ENCODE results near the gene MSI2. TPM values are rescaled to one million over a fixed set of nuclear protein-coding genes. Genes with fewer than 3 reads are reported as not detected.

MSI2 gene
- total RNA-seq, 1 experiment from 2014 or later = 29.5 TPM

DNA sequence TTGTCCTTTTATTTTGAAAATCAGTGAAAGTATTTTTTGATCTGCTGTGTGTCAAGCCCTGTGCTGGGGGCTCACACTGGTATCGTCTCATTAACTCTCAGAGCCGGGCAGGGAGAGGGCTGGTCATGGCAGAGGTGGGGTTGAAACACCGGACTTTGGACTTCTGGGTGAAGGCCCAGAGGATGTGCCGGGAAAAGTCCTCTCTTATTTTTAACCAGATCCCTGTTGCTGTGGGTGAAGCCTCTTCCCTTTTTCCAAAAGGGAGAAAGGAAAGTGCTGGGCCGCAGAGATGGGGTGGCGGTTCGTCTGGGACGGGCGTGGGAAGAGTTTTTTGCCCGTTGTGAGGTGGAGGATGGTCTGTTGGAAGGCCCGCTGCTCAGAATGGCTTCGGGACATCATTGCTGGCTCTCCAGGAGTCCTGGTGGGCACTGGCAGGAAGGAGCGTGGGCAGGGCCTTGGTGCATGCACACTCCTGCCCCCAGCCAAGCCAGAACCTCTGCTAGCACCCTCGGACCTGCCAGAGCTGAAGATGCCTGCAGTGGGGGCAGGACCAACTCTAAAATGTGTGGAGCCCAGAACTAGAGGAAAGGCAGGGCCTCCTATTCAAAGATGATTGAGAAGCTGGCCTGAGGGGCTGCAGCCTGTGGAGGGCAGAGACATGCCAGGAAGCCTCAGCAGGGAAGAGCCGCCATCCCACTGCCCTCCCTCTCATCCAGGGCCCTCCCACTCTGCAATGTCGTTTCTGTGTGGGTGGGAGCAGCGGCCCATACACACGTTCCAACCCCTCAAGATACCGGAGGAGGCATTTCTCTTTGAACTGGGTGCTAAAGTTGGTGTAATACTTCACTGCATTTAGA lies 275.6 kb downstream of the MSI2 start:
- no peak for DNase-seq (ENCODE audit: extremely low read depth, low read depth)

- DNase-seq (ENCODE audit: extremely low read depth, low read depth) = no peak
Observed at GRCh38 chr17:57532556-57532955, 276.2 kb downstream of the MSI2 start.

GRCh38 chr17:57532966-57533365 lies 276.6 kb downstream of the MSI2 start:
- DNase-seq (ENCODE audit: extremely low read depth, low read depth) = no peak

DNA sequence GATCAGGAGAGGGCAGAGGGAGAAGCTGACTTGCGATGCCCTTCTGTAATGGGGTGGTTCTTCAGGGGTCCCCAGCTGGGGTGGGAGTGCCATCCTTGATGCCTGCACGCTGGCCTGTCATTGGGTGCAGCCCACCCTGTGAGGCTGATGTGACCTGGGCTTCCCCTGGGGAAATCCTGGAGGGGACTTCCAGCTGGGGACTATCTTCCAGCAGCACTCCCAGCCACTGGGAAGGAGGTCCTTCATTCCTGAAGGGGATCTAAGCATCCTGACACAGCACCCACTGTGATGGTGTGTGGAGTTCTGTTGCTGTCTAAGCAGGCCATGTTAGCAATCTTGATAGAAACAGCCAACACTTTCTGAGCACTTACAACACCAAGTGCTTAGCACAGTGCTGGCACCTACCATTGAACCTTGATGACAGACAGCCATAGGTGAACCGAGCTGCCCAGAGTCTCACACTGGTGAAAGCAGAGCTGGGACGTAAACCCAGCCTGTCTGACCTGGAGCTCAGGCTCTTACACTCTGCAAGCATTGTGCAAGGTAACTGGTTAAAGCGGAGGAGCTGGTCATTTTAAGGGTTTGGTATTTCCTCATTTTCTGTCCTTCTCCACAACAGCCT lies 277.5 kb downstream of the MSI2 start:
- no peak for DNase-seq (ENCODE audit: extremely low read depth, low read depth)

DNA sequence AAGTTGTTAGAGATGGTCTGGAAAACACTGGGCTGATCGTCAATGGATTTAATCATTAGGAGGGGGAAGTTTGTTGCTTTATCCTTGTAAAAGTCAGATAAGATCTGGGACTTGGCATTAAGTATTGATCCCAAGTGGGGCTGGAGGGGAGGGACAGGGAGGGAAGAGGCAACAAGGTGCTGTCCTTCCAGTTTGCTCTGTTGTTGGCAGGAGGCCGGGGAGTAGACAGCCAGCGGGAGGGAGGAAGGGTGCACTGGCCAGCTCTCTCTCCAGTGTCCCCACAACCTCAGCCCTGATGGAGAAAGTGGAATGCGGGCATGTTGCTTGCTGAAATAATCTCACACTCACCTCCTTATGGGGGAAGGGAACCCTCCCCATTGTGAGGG lies 278.5 kb downstream of the MSI2 start:
- DNase-seq (ENCODE audit: extremely low read depth, low read depth) = no peak

GRCh38 chr17:57535249-57535966 lies 279.1 kb downstream of the MSI2 start:
- DNase-seq (ENCODE audit: extremely low read depth, low read depth) = no peak

DNA sequence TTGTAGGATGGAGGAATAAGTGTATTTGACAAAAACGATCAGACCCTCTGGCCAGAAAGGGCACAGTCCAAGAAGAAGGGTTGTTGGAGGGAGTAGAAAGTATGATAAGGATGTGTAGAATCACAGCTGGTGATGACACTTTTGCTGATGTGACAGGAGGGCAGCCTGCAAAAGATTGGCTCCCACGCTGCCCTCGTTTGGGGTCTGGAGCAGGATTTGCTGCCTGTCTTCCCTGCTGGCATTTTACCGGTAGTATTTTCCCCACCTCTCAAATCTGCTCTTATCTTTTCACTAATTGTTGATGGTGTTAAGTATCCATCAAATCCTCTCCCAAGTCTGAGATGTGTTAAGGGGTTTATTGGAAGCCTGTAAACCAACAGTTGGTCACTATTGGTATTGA lies 280.0 kb downstream of the MSI2 start:
- DNase-seq (ENCODE audit: extremely low read depth, low read depth) = no peak

- no peak for DNase-seq (ENCODE audit: extremely low read depth, low read depth)
Observed at GRCh38 chr17:57536789-57537523, 280.6 kb downstream of the MSI2 start.

DNA sequence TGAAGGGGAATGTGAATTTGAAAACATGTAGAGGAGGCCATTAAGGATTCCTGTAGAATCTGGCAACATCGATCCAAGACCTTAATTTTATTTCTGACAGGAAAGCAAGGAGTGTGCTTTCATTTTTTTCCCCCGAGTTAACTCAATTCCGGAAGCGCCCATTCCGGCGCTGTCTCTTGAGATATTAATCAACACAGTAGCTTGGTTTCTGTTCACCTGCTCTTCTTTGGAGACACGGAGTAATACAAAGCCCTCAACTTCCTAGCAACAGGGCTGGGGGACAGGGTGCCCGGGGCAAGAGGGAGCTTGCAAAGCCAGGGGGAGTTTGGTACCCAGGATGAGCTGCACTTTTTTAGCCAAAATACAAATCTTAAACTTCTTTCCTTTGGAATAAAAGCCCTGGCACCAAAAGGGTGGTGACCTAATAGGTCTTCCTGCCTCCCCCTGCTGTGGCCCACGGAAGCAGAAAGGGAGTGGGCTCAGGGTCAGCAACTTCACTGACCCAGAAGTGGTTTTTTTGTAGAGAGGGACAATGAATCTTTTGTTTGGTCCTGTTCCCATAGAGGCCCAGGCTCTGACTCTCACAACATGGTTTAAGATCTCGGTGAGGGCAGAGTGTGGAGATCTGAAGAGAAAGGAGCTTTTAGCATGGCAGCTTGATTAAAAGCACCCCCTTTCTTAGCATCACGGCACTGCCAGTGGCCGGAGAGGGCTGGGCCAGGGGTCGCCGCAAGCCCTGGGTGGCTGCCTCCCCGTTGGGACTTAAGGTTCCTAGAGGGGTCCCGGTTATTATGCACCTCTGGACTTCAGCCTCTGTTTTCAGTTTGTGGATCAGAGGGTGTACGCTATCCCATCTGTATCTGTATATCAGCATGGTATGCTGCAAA lies 281.4 kb downstream of the MSI2 start:
- DNase-seq (ENCODE audit: extremely low read depth, low read depth) = no peak

GRCh38 chr17:57538736-57539456 lies 282.6 kb downstream of the MSI2 start:
- no peak for DNase-seq (ENCODE audit: extremely low read depth, low read depth)

DNA sequence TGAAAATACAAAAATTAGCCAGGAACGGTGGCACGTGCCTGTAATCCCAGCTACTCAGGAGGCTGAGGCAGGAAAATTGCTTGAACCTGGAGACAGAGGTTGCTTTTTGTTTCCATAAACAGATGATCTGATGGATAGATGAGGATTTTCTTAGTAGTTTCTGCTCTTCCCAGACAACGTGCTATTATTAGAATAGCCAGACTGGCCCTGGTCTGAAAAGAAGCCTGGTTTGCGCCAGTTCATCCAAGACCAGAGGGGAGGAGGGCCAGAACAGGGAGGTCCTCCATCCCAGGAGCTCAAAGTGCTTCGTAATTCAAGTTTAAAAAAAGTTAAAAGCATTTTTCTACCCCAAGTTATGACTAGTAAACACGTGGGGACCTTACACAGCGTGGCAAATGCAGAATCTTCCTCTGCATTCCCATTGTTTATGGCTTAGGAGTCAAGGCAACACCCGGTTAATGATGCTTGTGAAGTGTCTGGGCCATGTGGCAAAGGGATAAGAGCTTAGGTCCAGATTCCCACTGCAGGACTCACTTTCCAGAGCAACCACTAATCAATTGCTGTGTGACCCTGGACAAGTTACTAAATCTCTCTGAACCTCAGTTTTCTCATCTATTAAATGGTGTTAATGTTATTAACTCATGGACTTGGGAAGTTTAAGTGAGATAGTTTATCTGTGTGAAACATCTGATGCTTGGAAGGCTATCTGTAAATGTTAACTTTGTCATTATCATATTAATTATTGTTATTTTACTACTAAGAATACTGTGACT lies 283.4 kb downstream of the MSI2 start:
- DNase-seq (ENCODE audit: extremely low read depth, low read depth) = no peak

DNA sequence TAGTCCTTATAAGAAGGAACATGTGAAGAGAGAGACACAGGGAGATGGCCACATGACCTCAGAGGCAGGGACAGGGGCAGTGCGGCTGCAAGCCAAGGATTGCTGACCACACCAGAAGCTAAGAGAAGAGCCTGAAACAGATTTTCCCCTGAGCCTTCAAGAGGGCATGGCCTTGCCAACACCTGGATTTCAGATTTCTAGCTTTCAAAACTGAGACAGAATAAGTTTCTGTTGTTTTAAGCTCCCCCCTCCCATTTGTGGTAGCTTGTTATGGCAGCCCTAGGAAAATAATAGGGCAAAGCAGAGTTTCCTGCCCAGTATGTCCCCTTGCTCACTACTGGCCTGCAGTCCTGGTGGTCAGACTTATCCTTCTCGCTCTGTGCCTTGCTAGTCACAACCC lies 284.3 kb downstream of the MSI2 start:
- DNase-seq (ENCODE audit: extremely low read depth, low read depth) = no peak

DNA sequence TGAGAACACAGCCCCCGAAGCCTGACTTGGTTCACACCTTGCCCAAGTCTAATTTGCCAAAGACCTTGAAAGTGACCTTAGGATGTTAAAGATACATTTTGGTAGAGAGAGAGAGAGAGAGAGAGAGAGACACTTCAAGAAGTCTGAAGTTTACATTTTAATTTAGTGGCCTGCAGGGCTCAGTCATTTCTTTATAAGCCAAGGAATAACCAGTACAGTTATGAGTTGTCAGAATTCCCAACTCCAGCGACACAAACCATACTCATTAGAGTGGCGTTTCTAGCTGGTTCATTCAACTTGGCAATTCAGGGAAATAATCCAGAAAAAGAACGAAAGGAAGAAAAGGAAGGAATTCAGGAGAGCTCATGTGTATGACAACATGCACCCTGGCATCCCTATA lies 284.7 kb downstream of the MSI2 start:
- no peak for DNase-seq (ENCODE audit: extremely low read depth, low read depth)

- DNase-seq (ENCODE audit: extremely low read depth, low read depth) = peak; percentile 87
Observed at GRCh38 chr17:57541472-57542394, 285.4 kb downstream of the MSI2 start.

DNA sequence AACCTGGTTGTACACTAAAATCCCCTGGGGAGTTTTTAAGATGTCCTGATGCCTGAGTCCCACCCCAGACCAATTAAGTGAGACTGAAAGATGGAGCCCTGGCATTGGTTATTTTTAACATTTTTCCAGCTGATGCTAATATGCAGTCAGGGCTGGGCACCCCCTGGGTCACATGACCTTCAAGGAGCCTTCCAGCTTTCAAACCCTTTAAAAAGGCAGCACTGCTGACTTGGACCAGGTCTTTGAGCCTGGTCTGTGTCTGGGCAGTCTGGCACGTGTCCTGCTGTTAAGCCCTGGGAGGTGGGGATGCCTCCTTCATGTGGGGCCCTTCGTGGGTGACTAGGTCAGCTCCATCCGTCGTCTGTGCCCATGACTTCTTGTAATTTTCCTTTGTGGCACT lies 286.2 kb downstream of the MSI2 start:
- DNase-seq (ENCODE audit: extremely low read depth, low read depth) = no peak

DNA sequence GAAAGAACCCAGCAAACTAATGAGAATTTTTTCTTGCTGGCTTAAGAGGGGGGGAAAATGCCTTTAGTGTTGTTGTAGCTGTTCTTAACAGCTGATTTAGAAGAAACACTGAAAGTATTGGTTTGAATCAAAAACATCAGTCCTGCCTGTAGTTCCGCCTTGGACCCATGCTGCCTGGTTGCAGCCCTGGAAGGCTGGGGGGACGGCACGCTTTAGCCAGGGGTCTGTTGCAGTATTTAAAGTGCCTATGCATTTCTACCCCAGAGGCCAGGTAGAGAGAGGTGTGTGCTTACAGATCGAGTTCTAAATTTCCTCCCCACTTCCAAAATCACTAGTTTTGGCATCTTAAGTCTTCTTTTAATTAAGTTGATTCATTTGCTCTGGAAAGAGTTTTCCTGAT lies 286.9 kb downstream of the MSI2 start:
- DNase-seq (ENCODE audit: extremely low read depth, low read depth) = no peak

- DNase-seq (ENCODE audit: extremely low read depth, low read depth) = no peak
Observed at GRCh38 chr17:57544401-57544800, 288.1 kb downstream of the MSI2 start.
